K562 (cell line): ENCODE results near the gene ZNF513. TPM values are rescaled to one million over a fixed set of nuclear protein-coding genes. Genes with fewer than 3 reads are reported as not detected.

Experiments
- ATAC-seq: fragments of 200-7000 bp; cut with Tn5 transposase; 3 replicates; pipeline ENCODE4 v1.9.1; 2020; ENCODE audit warnings: moderate library complexity
- BruUV-seq: library from RNA; stranded (reverse); fragments of 400-500 nt; replicated peaks from 2 replicates; lab custom pipeline; 2021; lab: Mats Ljungman, UMichigan
- CTCF ChIA-PET: fragments of 300-600 bp; formaldehyde crosslinking; extraction: SDS; loops from one replicate; lab custom pipeline; 2021; ENCODE audit warnings: low intra/inter-chr PET ratio; lab: Yijun Ruan, JAX
- POLR2A ChIA-PET: fragments of 300-600, 350-650 bp; sonication (Branson Sonifier 250); formaldehyde crosslinking; extraction: SDS; loops from one replicate; lab custom pipeline; 2021; ENCODE audit warnings: antibody characterized with exemption, inconsistent platforms; lab: Yijun Ruan, JAX
- DNase-seq, 4 experiments: peaks; one replicate each; pipeline versions ENCODE4 v3.0.0 to v3.0.0-alpha.2; 2011 to 2018; ENCODE audit warnings: low spot score in 3 of 4, mixed read lengths in 3 of 4; ENCODE audit errors: extremely low read depth in 1 of 4
- FAIRE-seq: peaks from 2 replicates; lab custom pipeline; 2011; peaks lifted over from hg19 to GRCh38; lab: Jason Lieb, UNC
- H2AFZ ChIP-seq: 2 replicates; pipeline ENCODE4 v1.6.0; 2011; ENCODE audit warnings: low read depth, low read length, control low read depth, inconsistent platforms
- H3K27ac ChIP-seq: fragments of 200-600 bp; 3 replicates; pipeline ENCODE4 v1.8.0; 2011; ENCODE audit warnings: low read depth, mild to moderate bottlenecking, control low read depth, inconsistent platforms, low read length, moderate library complexity, mixed read lengths; ENCODE audit errors: extremely low read depth
- H3K27me3 ChIP-seq, 2 experiments: fragments of 300-600 bp in 1 of 2; 2 replicates in 1 of 2; 3 replicates in 1 of 2; pipeline versions ENCODE4 v1.6.0 to v1.8.0; 2011; ENCODE audit warnings: inconsistent platforms in 2 of 2, low read length in 2 of 2, mild to moderate bottlenecking in 1 of 2, mixed read lengths in 1 of 2, moderate library complexity in 1 of 2; ENCODE audit not compliant: control insufficient read depth in 2 of 2, insufficient read depth in 2 of 2
- H3K36me3 ChIP-seq: fragments of 300-600 bp; 3 replicates; pipeline ENCODE4 v1.8.0; 2011; ENCODE audit warnings: mild to moderate bottlenecking, low read length, inconsistent platforms; ENCODE audit not compliant: control insufficient read depth, insufficient read depth
- H3K4me1 ChIP-seq, 2 experiments: fragments of 200-600 bp in 1 of 2; replicated peaks in 1 of 2; 2 replicates in 1 of 2; 3 replicates in 1 of 2; pipeline versions ENCODE4 v1.5.1 to v1.8.0; 2011; ENCODE audit warnings: inconsistent platforms in 2 of 2, low read length in 2 of 2, mild to moderate bottlenecking in 1 of 2, mixed read lengths in 1 of 2, moderate library complexity in 1 of 2; ENCODE audit not compliant: control insufficient read depth in 2 of 2, insufficient read depth in 2 of 2
- H3K4me2 ChIP-seq: 2 replicates; pipeline ENCODE4 v1.6.1; 2011; ENCODE audit warnings: low read length, control low read depth, inconsistent platforms, mixed read lengths; ENCODE audit not compliant: insufficient read depth
- H3K4me3 ChIP-seq: fragments of 200-600 bp; sonication (generic), shearing (Covaris generic); 2 replicates; pipeline ENCODE4 v1.5.1; 2016; ENCODE audit warnings: control low read depth, inconsistent platforms
- H3K79me2 ChIP-seq: fragments of 200-600 bp; 3 replicates; pipeline ENCODE4 v1.8.0; 2011; ENCODE audit warnings: low read length, inconsistent platforms; ENCODE audit not compliant: control insufficient read depth, insufficient read depth
- H3K9ac ChIP-seq, 2 experiments: 2 replicates each; pipeline versions ENCODE4 v1.6.0 to v1.6.1; 2011; ENCODE audit warnings: low read depth in 2 of 2, low read length in 2 of 2, control low read depth in 1 of 2, inconsistent platforms in 1 of 2, mild to moderate bottlenecking in 1 of 2, mixed read lengths in 1 of 2; ENCODE audit not compliant: insufficient read depth in 1 of 2
- H3K9me1 ChIP-seq: one replicate; pipeline ENCODE4 v1.6.0; 2011; ENCODE audit warnings: inconsistent platforms, mild to moderate bottlenecking, low read length, moderate library complexity; ENCODE audit not compliant: control insufficient read depth, insufficient read depth
- H3K9me3 ChIP-seq: replicated peaks from 2 replicates; pipeline ENCODE4 v1.5.1; 2011; ENCODE audit warnings: low read depth, low read length, inconsistent platforms; ENCODE audit not compliant: control insufficient read depth, insufficient read depth
- H4K20me1 ChIP-seq: replicated peaks from 2 replicates; pipeline ENCODE4 v1.6.1; 2011; ENCODE audit warnings: low read length, inconsistent platforms, mixed read lengths; ENCODE audit not compliant: control insufficient read depth, insufficient read depth
- BRF1 ChIP-seq: IDR thresholded peaks from 3 replicates; pipeline ENCODE4 v1.6.1; 2011; ENCODE audit warnings: borderline replicate concordance, mild to moderate bottlenecking; ENCODE audit not compliant: insufficient read length; ENCODE audit errors: extremely low read depth
- CHD1 ChIP-seq: fragments of 200-600 bp; sonication (generic); IDR thresholded peaks from one replicate; pipeline ENCODE4 v1.6.1; 2012; ENCODE audit warnings: mild to moderate bottlenecking, moderate library complexity, low read length, inconsistent platforms
- POLR2G ChIP-seq: fragments of 200-400 bp; formaldehyde crosslinking; IDR thresholded peaks from 2 replicates; pipeline ENCODE4 v1.6.1; 2017; ENCODE audit warnings: low read depth, mild to moderate bottlenecking, antibody characterized with exemption, low read length, moderate library complexity
- SMC3 ChIP-seq: conservative IDR thresholded peaks from 2 replicates; pipeline ENCODE4 v1.6.1; 2011; ENCODE audit warnings: low read depth, low read length, improper control_type of control experiment; ENCODE audit not compliant: insufficient read depth
- YBX1 ChIP-seq: fragments of 450-650 bp; IDR thresholded peaks from 2 replicates; pipeline ENCODE4 v1.7.1; 2016; ENCODE audit warnings: mild to moderate bottlenecking
- ZBED1 ChIP-seq: IDR thresholded peaks from 2 replicates; pipeline ENCODE4 v1.6.1; 2014
- ZKSCAN8 ChIP-seq: fragments of 200-800 bp; sonication (Bioruptor generic); IDR thresholded peaks from 2 replicates; pipeline ENCODE4 v1.6.1; 2016; ENCODE audit warnings: missing genetic modification characterization, missing compliant biosample characterization
- ZNF184 ChIP-seq: sonication (generic); formaldehyde crosslinking; IDR thresholded peaks from 2 replicates; pipeline ENCODE4 v1.5.0; 2020; ENCODE audit warnings: missing genetic modification reagents
- WGBS: fragments of 100-300 bp; shearing (Covaris generic); methylation state at CpG from one replicate; pipeline ENCODE4 v1.1.6; 2016; ENCODE audit warnings: low coverage, mixed read lengths; ENCODE audit not compliant: insufficient coverage; ENCODE audit errors: missing lambda C conversion rate; 5-methylcytosine and 5-hydroxymethylcytosine counted together
- in situ Hi-C: fragments of 300-500 bp; cut with MboI; formaldehyde crosslinking; loops from 4 replicates; pipeline ENCODE4 v1.15.0; 2018; ENCODE audit warnings: inconsistent platforms, mixed read lengths
- intact Hi-C: fragments of 100-400 bp; cut with micrococcal nuclease; formaldehyde crosslinking; loops from 2 replicates; pipeline ENCODE4 v1.14.2; 2022
- polyA plus RNA-seq, 8 experiments: library from polyadenylated mRNA; depleted of rRNA in 4 of 8; stranded (reverse) in 5 of 8; unstranded in 3 of 8; fragments of >200 nt; fragmentation: Nextera tagmentation in 2 of 8; fragmentation: Illumina TruSeq in 1 of 8; extraction: Ambion mirVana in 2 of 8; extraction: Trizol in 1 of 8; gene quantifications; 2 replicates each; pipeline versions ENCODE4 v1.2.1 to v1.2.3, GENCODE V29; 2011 to 2014; ENCODE audit warnings: inconsistent platforms in 1 of 8, missing spikeins in 1 of 8
- total RNA-seq, 7 experiments: library from RNA; depleted of rRNA in 6 of 7; stranded (reverse); fragments of >200 nt in 6 of 7; fragmentation: Illumina TruSeq in 2 of 7; extraction: Trizol in 2 of 7; gene quantifications; 2 replicates each; pipeline versions ENCODE4 v1.2.1 to v1.2.3, GENCODE V29; 2011 to 2021; ENCODE audit warnings: low replicate concordance in 1 of 7
- TF ChIP-seq, protein P1 (sequence below): fragments of 250-450 bp; sonication (Bioruptor Pico); IDR thresholded peaks from 2 replicates; pipeline ENCODE4 v1.5.0; 2021; ENCODE audit warnings: mild to moderate bottlenecking, borderline replicate concordance
- TF ChIP-seq, protein P2 (sequence below), 2 experiments: IDR thresholded peaks in 1 of 2; conservative IDR thresholded peaks in 1 of 2; 2 replicates each; pipeline ENCODE4 v1.6.1; 2016; ENCODE audit warnings: low read depth in 2 of 2, mild to moderate bottlenecking in 1 of 2, missing compliant biosample characterization in 1 of 2, missing genetic modification characterization in 1 of 2, moderate library complexity in 1 of 2
- TF ChIP-seq, protein P3 (sequence below): sonication (generic); formaldehyde crosslinking; IDR thresholded peaks from 2 replicates; pipeline ENCODE4 v1.8.0; 2022; ENCODE audit warnings: mild to moderate bottlenecking, missing genetic modification reagents
- TF ChIP-seq, protein P4 (sequence below): fragments of 150-350 bp; IDR thresholded peaks from 2 replicates; pipeline ENCODE4 v1.6.1; 2014; ENCODE audit warnings: low read depth, mild to moderate bottlenecking, low read length, borderline replicate concordance

The ZNF513 gene
- total and polyA plus RNA-seq, 9 of the 15 experiments (the other 6 are each of a cell fraction or from before 2014, with no cell fraction given), result 0.04 to 13.6 (median 4.4) TPM

DNA sequence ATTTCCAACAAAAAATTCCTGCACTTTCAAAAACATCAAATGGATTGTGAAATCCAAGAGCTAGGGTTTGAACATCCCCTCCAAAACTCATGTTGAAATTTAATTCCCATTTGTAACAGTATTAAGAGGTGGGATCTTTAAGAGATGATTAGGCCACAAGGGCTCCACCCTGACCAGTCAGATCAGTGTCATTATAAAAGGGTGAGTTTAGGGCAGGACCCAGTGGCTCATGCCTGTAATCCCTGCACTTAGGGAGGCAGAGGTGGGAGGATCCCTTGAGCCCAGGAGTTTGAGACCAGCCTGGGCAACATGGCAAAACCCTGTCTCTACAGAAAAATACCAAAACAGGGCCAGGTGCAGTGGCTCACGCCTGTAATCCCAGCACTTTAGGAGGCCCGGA lies 32.9 kb downstream of the ZNF513 start:
- intact Hi-C loops (no loop called here), in situ Hi-C loops (no loop called here)
- no TSS peak for BruUV-seq
- Histone ChIP-seq H3K4me1 (no peaks in the 10 kb centered on the region; a peak in 2 of 5 replicates), H2AFZ (no peak overlapping the region), H3K9me1 (no peaks in the 10 kb centered on the region), H3K27me3 (no peaks in the 10 kb centered on the region), H3K9ac (0 out of 4 replicates have a peak overlapping the region, but pooled peaks of 1 of the 2 experiments have one; percentile 8)
- ChIA-PET POLR2A (no interaction called here), CTCF (no interaction called here)
- TF ChIP-seq, protein P1, sequence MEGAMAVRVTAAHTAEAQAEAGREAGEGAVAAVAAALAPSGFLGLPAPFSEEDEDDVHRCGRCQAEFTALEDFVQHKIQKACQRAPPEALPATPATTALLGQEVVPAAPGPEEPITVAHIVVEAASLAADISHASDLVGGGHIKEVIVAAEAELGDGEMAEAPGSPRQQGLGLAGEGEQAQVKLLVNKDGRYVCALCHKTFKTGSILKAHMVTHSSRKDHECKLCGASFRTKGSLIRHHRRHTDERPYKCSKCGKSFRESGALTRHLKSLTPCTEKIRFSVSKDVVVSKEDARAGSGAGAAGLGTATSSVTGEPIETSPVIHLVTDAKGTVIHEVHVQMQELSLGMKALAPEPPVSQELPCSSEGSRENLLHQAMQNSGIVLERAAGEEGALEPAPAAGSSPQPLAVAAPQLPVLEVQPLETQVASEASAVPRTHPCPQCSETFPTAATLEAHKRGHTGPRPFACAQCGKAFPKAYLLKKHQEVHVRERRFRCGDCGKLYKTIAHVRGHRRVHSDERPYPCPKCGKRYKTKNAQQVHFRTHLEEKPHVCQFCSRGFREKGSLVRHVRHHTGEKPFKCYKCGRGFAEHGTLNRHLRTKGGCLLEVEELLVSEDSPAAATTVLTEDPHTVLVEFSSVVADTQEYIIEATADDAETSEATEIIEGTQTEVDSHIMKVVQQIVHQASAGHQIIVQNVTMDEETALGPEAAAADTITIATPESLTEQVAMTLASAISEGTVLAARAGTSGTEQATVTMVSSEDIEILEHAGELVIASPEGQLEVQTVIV (CRISPR knock-in tag), result no peak
- no peak for TF ChIP-seq BRF1
- no peak for TF ChIP-seq CHD1
- TF ChIP-seq, protein P2, sequence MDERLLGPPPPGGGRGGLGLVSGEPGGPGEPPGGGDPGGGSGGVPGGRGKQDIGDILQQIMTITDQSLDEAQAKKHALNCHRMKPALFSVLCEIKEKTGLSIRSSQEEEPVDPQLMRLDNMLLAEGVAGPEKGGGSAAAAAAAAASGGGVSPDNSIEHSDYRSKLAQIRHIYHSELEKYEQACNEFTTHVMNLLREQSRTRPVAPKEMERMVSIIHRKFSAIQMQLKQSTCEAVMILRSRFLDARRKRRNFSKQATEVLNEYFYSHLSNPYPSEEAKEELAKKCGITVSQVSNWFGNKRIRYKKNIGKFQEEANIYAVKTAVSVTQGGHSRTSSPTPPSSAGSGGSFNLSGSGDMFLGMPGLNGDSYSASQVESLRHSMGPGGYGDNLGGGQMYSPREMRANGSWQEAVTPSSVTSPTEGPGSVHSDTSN (CRISPR knock-in tag; IDR thresholded peaks at IDR 0.05; ENCODE audit: low read depth), result no peak
- TF ChIP-seq, protein P2 (tag; conservative IDR thresholded peaks at IDR 0.05; ENCODE audit: low read depth), result no peak
- TF ChIP-seq ZNF184 (CRISPR knock-in tag), result no peak
- TF ChIP-seq SMC3, result no peak
- no peak for TF ChIP-seq ZKSCAN8
- no peak for TF ChIP-seq YBX1
- TF ChIP-seq ZBED1, result no peak
- TF ChIP-seq, protein P3, sequence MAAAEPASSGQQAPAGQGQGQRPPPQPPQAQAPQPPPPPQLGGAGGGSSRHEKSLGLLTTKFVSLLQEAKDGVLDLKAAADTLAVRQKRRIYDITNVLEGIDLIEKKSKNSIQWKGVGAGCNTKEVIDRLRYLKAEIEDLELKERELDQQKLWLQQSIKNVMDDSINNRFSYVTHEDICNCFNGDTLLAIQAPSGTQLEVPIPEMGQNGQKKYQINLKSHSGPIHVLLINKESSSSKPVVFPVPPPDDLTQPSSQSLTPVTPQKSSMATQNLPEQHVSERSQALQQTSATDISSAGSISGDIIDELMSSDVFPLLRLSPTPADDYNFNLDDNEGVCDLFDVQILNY (CRISPR knock-in tag), result no peak
- TF ChIP-seq, protein P4, sequence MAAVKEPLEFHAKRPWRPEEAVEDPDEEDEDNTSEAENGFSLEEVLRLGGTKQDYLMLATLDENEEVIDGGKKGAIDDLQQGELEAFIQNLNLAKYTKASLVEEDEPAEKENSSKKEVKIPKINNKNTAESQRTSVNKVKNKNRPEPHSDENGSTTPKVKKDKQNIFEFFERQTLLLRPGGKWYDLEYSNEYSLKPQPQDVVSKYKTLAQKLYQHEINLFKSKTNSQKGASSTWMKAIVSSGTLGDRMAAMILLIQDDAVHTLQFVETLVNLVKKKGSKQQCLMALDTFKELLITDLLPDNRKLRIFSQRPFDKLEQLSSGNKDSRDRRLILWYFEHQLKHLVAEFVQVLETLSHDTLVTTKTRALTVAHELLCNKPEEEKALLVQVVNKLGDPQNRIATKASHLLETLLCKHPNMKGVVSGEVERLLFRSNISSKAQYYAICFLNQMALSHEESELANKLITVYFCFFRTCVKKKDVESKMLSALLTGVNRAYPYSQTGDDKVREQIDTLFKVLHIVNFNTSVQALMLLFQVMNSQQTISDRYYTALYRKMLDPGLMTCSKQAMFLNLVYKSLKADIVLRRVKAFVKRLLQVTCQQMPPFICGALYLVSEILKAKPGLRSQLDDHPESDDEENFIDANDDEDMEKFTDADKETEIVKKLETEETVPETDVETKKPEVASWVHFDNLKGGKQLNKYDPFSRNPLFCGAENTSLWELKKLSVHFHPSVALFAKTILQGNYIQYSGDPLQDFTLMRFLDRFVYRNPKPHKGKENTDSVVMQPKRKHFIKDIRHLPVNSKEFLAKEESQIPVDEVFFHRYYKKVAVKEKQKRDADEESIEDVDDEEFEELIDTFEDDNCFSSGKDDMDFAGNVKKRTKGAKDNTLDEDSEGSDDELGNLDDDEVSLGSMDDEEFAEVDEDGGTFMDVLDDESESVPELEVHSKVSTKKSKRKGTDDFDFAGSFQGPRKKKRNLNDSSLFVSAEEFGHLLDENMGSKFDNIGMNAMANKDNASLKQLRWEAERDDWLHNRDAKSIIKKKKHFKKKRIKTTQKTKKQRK, result no peak
- TF ChIP-seq POLR2G, result no peak
- TF ChIP-seq, all 486 proteins: peak for 0
- Histone ChIP-seq H3K27ac (no peak overlapping the region), H3K4me3 (no peak overlapping the region), H3K36me3 (peaks cover 30% of the 10 kb centered on the region; the same call in 2 of the 3 replicates), H4K20me1 (no peaks in the 10 kb centered on the region), H3K4me2 (no peak overlapping the region), H3K9me3 (no peaks in the 10 kb centered on the region), H3K79me2 (peaks cover 74% of the 10 kb centered on the region)
- no peak for DNase-seq
- ATAC-seq, result no peak
- WGBS, result 100% methylated on average over 2 of the region's 2 CpGs
- FAIRE-seq, result no peak
